Measurements from ENCODE around the gene ENPP6.

Gene ENPP6

DNA sequence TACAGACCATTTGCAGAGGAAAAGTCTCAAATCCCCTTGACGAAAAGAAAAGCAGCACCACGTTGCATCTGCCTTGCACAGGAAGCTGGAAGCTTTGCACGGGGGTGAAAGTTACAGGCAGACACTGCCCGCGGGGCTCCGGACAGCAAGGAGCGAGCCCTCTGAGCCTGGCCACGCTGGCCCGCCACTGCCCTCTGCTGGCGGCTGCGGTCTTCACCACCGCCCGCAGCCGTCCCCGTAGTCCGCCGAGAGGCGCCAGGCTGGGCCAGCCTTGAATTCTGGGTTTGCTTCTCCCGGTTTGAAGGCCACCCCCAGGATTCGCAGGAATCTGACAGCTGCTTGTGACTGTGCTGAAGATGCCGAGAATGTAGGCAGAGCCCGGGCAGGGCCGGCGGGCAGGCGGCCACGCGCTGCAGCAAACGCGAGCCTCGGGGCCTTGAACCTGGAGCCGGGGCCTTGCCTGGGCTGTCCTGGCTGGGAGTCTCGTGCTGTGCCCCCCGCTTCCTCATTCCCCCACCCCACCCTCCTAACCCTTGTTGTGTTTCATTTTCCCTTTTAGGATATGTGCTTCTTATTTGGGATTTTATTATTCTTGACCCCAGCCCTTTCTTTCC, 49.2 kb downstream of the ENPP6 start:
- TF ChIP-seq FOXP2 (optimal IDR thresholded peaks at IDR 0.05; ENCODE audit: control extremely low read depth, extremely low read length, insufficient read depth) (no peak), EZH2 (IDR thresholded peaks at IDR 0.05) (no peak), POLR2AphosphoS5 (IDR thresholded peaks at IDR 0.05; ENCODE audit: borderline replicate concordance, low read depth, low read length) (no peak)
- H3K4me3 ChIP-seq = no peak overlapping the region
- H3K27ac ChIP-seq = no peak overlapping the region
- no peaks in the 10 kb centered on the region for H3K36me3 ChIP-seq (ENCODE audit: insufficient read depth, low read length)
- H3K9me3 ChIP-seq (ENCODE audit: low read depth, low read length) = no peaks in the 10 kb centered on the region
- no peak for DNase-seq (ENCODE audit: low read depth, low spot score)
- H3K9ac ChIP-seq (ENCODE audit: insufficient read length) = no peak overlapping the region

- H3K4me3 ChIP-seq = no peak overlapping the region
- H3K9me3 ChIP-seq (ENCODE audit: low read depth, low read length) = no peaks in the 10 kb centered on the region
- no peak for DNase-seq (ENCODE audit: low read depth, low spot score)
- no peak for TF ChIP-seq FOXP2 (optimal IDR thresholded peaks at IDR 0.05; ENCODE audit: control extremely low read depth, extremely low read length, insufficient read depth)
- no peak for TF ChIP-seq EZH2 (IDR thresholded peaks at IDR 0.05)
- no peak for TF ChIP-seq POLR2AphosphoS5 (IDR thresholded peaks at IDR 0.05; ENCODE audit: borderline replicate concordance, low read depth, low read length)
- H3K36me3 ChIP-seq (ENCODE audit: insufficient read depth, low read length) = no peaks in the 10 kb centered on the region
- no peak overlapping the region for H3K27ac ChIP-seq
- no peak overlapping the region for H3K9ac ChIP-seq (ENCODE audit: insufficient read length)
These were observed 50.1 kb downstream of the ENPP6 start for GRCh38 chr4:184167576-184167975.

DNA sequence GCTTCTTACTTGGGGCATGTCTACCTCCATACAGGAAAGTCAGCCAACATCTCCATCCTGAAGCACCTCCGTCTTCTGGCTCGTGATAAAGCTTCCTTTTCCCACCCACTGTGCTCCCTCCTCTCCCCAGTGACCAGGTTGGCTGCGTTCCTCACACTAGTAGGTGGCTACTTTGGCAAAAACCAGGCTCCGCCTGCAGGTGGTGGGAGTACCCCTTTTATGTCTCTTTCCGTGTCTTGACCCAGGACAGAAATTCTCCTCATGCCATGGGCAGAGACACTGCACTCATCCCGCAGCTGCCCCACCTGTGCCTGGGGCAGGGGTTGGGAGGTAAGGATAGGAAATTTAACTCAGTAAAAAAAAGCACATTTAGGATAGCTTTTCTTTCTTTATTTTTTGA, 50.9 kb downstream of the ENPP6 start:
- Histone ChIP-seq H3K36me3 (ENCODE audit: insufficient read depth, low read length) (no peaks in the 10 kb centered on the region), H3K9me3 (ENCODE audit: low read depth, low read length) (no peaks in the 10 kb centered on the region), H3K4me3 (no peak overlapping the region), H3K9ac (ENCODE audit: insufficient read length) (no peak overlapping the region), H3K27ac (no peak overlapping the region)
- no peak for DNase-seq (ENCODE audit: low read depth, low spot score)
- TF ChIP-seq POLR2AphosphoS5 (IDR thresholded peaks at IDR 0.05; ENCODE audit: borderline replicate concordance, low read depth, low read length) = no peak
- TF ChIP-seq FOXP2 (optimal IDR thresholded peaks at IDR 0.05; ENCODE audit: control extremely low read depth, extremely low read length, insufficient read depth) = no peak
- TF ChIP-seq EZH2 (IDR thresholded peaks at IDR 0.05) = no peak

DNA sequence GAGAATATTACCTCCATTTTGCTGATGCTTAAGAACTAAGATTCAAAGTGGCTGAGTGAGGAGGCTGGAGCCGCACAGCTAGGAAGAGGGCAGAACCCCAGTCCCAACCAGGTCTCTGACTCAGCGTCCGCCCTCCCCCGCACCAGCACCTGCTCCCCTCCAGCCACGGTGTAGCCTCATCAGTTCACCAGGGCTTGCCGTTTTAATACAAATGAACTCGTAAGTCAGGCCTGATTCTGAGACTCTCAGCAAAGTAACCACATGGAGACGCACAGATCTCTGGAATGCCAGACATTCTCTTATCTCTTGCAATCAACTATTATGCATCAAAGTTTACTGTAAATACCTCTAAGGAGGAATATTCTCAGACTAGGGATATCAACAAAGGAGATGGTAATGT, 52.4 kb downstream of the ENPP6 start:
- Histone ChIP-seq H3K27ac (no peak overlapping the region), H3K9me3 (ENCODE audit: low read depth, low read length) (no peaks in the 10 kb centered on the region), H3K9ac (ENCODE audit: insufficient read length) (no peak overlapping the region), H3K4me3 (no peak overlapping the region), H3K36me3 (ENCODE audit: insufficient read depth, low read length) (no peaks in the 10 kb centered on the region)
- no peak for TF ChIP-seq FOXP2 (optimal IDR thresholded peaks at IDR 0.05; ENCODE audit: control extremely low read depth, extremely low read length, insufficient read depth)
- TF ChIP-seq POLR2AphosphoS5 (IDR thresholded peaks at IDR 0.05; ENCODE audit: borderline replicate concordance, low read depth, low read length) = no peak
- no peak for TF ChIP-seq EZH2 (IDR thresholded peaks at IDR 0.05)
- DNase-seq (ENCODE audit: low read depth, low spot score) = no peak

DNA sequence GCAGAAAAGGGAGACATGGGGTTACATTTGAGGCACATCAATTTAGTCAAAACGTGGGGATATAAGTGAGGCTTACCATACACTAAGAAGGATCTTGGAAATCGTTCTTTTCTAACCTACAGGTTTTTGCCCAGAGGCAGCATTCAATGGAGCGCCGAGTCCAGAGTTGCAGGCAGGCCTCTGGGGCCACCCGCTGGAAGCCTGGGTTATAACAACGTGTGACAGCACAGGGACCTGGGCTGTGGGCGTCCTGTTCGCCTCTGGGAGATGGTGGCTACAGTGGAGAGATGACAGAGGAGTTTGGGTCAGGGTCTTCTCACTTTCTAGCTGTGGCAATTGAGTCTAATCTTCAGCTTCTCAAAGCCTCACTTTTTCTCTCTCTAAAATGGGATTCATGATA, 53.9 kb downstream of the ENPP6 start:
- Histone ChIP-seq H3K36me3 (ENCODE audit: insufficient read depth, low read length) (no peaks in the 10 kb centered on the region), H3K9me3 (ENCODE audit: low read depth, low read length) (no peaks in the 10 kb centered on the region), H3K9ac (ENCODE audit: insufficient read length) (no peak overlapping the region), H3K27ac (no peak overlapping the region), H3K4me3 (no peak overlapping the region)
- no peak for DNase-seq (ENCODE audit: low read depth, low spot score)
- no peak for TF ChIP-seq POLR2AphosphoS5 (IDR thresholded peaks at IDR 0.05; ENCODE audit: borderline replicate concordance, low read depth, low read length)

DNA sequence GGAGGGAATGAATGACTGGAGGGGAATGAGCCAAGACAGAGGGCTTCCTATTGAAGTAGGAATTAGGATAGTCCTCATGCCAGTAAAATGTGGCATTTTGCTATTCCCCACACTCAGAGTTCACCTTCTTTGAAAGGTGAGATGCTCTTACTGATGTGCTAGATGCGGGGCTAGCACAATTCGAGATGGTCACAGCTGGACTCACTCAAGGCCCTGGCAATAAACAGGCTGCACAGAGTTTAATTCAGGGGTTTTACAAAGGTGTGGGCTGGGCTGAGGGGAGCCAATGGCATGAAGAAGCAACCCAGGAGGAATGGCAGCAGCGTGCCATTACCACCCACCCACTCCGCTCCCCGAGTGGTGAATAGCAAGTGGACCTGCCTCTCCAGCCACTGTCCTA, 55.1 kb downstream of the ENPP6 start:
- H3K9me3 ChIP-seq (ENCODE audit: low read depth, low read length) = no peaks in the 10 kb centered on the region
- DNase-seq (ENCODE audit: low read depth, low spot score) = no peak
- H3K27ac ChIP-seq = no peak overlapping the region

GRCh38 chr4:184157322-184157721, 60.4 kb downstream of the ENPP6 start:
- no peak overlapping the region for H3K9ac ChIP-seq (ENCODE audit: insufficient read length)
- no peak for DNase-seq (ENCODE audit: low read depth, low spot score)
- no peaks in the 10 kb centered on the region for H3K36me3 ChIP-seq (ENCODE audit: insufficient read depth, low read length)
- no peaks in the 10 kb centered on the region for H3K9me3 ChIP-seq (ENCODE audit: low read depth, low read length)
- no peak for TF ChIP-seq EZH2 (IDR thresholded peaks at IDR 0.05)
- no peak for TF ChIP-seq FOXP2 (optimal IDR thresholded peaks at IDR 0.05; ENCODE audit: control extremely low read depth, extremely low read length, insufficient read depth)
- no peak for TF ChIP-seq POLR2AphosphoS5 (IDR thresholded peaks at IDR 0.05; ENCODE audit: borderline replicate concordance, low read depth, low read length)
- no peak overlapping the region for H3K27ac ChIP-seq
- no peak overlapping the region for H3K4me3 ChIP-seq

More for the DNA sequence above, 55.1 kb downstream of the ENPP6 start:
- TF ChIP-seq FOXP2 (optimal IDR thresholded peaks at IDR 0.05; ENCODE audit: control extremely low read depth, extremely low read length, insufficient read depth) = no peak
- TF ChIP-seq EZH2 (IDR thresholded peaks at IDR 0.05) = no peak
- TF ChIP-seq POLR2AphosphoS5 (IDR thresholded peaks at IDR 0.05; ENCODE audit: borderline replicate concordance, low read depth, low read length) = no peak
- H3K4me3 ChIP-seq = no peak overlapping the region
- no peaks in the 10 kb centered on the region for H3K36me3 ChIP-seq (ENCODE audit: insufficient read depth, low read length)
- no peak overlapping the region for H3K9ac ChIP-seq (ENCODE audit: insufficient read length)

DNA sequence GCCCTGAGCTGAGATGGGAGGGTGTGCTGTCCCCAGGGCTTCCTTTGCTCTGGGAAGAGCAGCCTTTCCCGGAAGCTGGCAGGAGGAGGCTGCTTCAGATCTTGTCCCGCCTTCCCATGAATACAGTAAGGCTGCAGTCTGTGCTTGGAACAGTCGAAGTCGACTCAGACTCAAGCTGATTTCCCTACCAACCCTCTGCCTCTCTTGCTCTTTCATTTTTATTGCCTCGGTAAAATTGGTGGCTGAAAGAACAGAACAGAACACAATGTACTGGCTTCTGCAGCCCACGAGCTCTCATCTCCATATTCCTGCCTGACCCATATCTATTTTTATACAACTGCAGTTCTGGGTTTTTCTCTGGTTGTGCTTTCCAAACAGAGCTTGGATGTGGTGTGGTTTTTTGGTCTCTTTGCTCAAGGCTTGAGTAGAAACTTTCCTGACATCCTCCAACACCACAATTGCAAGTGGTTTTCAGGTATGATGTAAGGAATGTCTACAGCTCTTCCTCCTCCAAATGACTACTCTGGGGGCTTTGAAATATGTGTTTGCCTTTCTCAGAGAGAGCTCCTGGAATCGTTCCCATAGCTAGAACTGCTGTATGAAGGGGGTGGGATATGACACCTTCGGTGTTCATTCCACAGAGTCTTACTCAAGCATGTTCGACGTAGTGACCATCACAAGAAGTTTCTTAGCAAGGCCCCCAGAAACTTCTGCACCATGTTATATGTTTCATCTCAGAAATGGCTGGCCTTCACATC, 61.3 kb downstream of the ENPP6 start:
- no peak overlapping the region for H3K9ac ChIP-seq (ENCODE audit: insufficient read length)
- no peak overlapping the region for H3K27ac ChIP-seq
- H3K36me3 ChIP-seq (ENCODE audit: insufficient read depth, low read length) = no peaks in the 10 kb centered on the region
- H3K4me3 ChIP-seq = no peak overlapping the region
- no peaks in the 10 kb centered on the region for H3K9me3 ChIP-seq (ENCODE audit: low read depth, low read length)
- DNase-seq (ENCODE audit: low read depth, low spot score) = no peak
- TF ChIP-seq POLR2AphosphoS5 (IDR thresholded peaks at IDR 0.05; ENCODE audit: borderline replicate concordance, low read depth, low read length) (no peak), FOXP2 (optimal IDR thresholded peaks at IDR 0.05; ENCODE audit: control extremely low read depth, extremely low read length, insufficient read depth) (no peak), EZH2 (IDR thresholded peaks at IDR 0.05) (no peak)

Measured in SK-N-MC (cell line).